GM23338 (cell line): ENCODE data around the gene MDM2. TPM values are rescaled to one million over a fixed set of nuclear protein-coding genes. Genes with fewer than 3 reads are reported as not detected.

Experiments
- ATAC-seq: fragments of 200-7000 bp; cut with Tn5 transposase; 3 replicates; pipeline ENCODE4 v1.9.1; 2020
- DNase-seq: peaks from one replicate; pipeline ENCODE4 v3.0.0-alpha.2; 2015; ENCODE audit warnings: low spot score
- H2AFZ ChIP-seq: fragments of 200-600 bp; sonication (generic); 2 replicates; pipeline ENCODE4 v1.8.0; 2016; ENCODE audit warnings: antibody characterized with exemption, mild to moderate bottlenecking, moderate library complexity
- H3F3A ChIP-seq: fragments of 200-600 bp; sonication (generic); replicated peaks from 2 replicates; pipeline ENCODE4 v1.8.0; 2017; ENCODE audit warnings: antibody characterized with exemption, mixed run types, low read depth
- H3K27ac ChIP-seq: fragments of 200-600 bp; sonication (generic); 2 replicates; pipeline ENCODE4 v1.6.1; 2016; ENCODE audit warnings: low read depth
- H3K27me3 ChIP-seq: fragments of 200-600 bp; sonication (generic); 2 replicates; pipeline ENCODE4 v1.8.0; 2016; ENCODE audit warnings: mild to moderate bottlenecking, mixed run types, moderate library complexity; ENCODE audit not compliant: insufficient read depth
- H3K36me3 ChIP-seq: fragments of 200-600 bp; sonication (generic); 2 replicates; pipeline ENCODE4 v1.8.0; 2016; ENCODE audit warnings: mild to moderate bottlenecking; ENCODE audit not compliant: insufficient read depth
- H3K4me1 ChIP-seq: fragments of 200-600 bp; sonication (generic); 2 replicates; pipeline ENCODE4 v1.8.0; 2016; ENCODE audit warnings: mild to moderate bottlenecking, moderate library complexity; ENCODE audit not compliant: insufficient read depth
- H3K4me2 ChIP-seq: fragments of 200-600 bp; sonication (generic); 2 replicates; pipeline ENCODE4 v1.7.1; 2017; ENCODE audit warnings: mixed run types
- H3K4me3 ChIP-seq: fragments of 200-600 bp; sonication (generic); 2 replicates; pipeline ENCODE4 v1.6.1; 2016; ENCODE audit warnings: mixed run types
- H3K79me2 ChIP-seq: fragments of 200-600 bp; sonication (generic); replicated peaks from 2 replicates; pipeline ENCODE4 v1.8.0; 2017; ENCODE audit warnings: mild to moderate bottlenecking; ENCODE audit not compliant: insufficient read depth
- H3K9me2 ChIP-seq: fragments of 200-600 bp; sonication (generic); 2 replicates; pipeline ENCODE4 v1.8.0; 2017; ENCODE audit not compliant: insufficient read depth
- H4K20me1 ChIP-seq: fragments of 200-600 bp; sonication (generic); replicated peaks from 2 replicates; pipeline ENCODE4 v1.8.0; 2017; ENCODE audit warnings: mild to moderate bottlenecking; ENCODE audit not compliant: insufficient read depth
- H3K27ac Mint-ChIP-seq: 2 replicates; pipeline ENCODE4 v1.8.0; 2020; ENCODE audit warnings: inconsistent platforms, mild to moderate bottlenecking, moderate library complexity, mixed read lengths
- H3K27me3 Mint-ChIP-seq: 3 replicates; pipeline ENCODE4 v1.8.0; 2022; ENCODE audit warnings: low read depth, mild to moderate bottlenecking, moderate library complexity, mixed read lengths, inconsistent platforms; ENCODE audit not compliant: insufficient read depth, poor library complexity
- H3K36me3 Mint-ChIP-seq: 3 replicates; pipeline ENCODE4 v1.8.0; 2021; ENCODE audit warnings: low read depth, mild to moderate bottlenecking, inconsistent platforms, moderate library complexity, mixed read lengths
- H3K4me1 Mint-ChIP-seq: 3 replicates; pipeline ENCODE4 v1.8.0; 2020; ENCODE audit warnings: mild to moderate bottlenecking, inconsistent platforms, mixed read lengths
- H3K4me3 Mint-ChIP-seq: 3 replicates; pipeline ENCODE4 v1.8.0; 2021; ENCODE audit warnings: moderate library complexity, mild to moderate bottlenecking, inconsistent platforms, mixed read lengths
- H3K9me3 Mint-ChIP-seq: 3 replicates; pipeline ENCODE4 v1.8.0; 2020; ENCODE audit warnings: moderate library complexity, mild to moderate bottlenecking, inconsistent platforms, mixed read lengths
- CTCF ChIP-seq, 2 experiments: fragments of 200-600 bp in 1 of 2; sonication (generic) in 1 of 2; conservative IDR thresholded peaks; 2 replicates each; pipeline versions ENCODE4 v1.5.1 to v1.6.1; 2016 to 2017; ENCODE audit warnings: antibody characterized with exemption in 2 of 2, low read depth in 2 of 2, mild to moderate bottlenecking in 2 of 2, moderate library complexity in 1 of 2
- ETS1 ChIP-seq: IDR thresholded peaks from 2 replicates; pipeline ENCODE4 v1.6.1; 2016; ENCODE audit warnings: antibody characterized with exemption
- EZH2 ChIP-seq: fragments of 200-600 bp; sonication (generic); IDR thresholded peaks from one replicate; pipeline ENCODE4 v1.8.0; 2017; ENCODE audit warnings: antibody characterized with exemption, mild to moderate bottlenecking, low read depth; ENCODE audit not compliant: unreplicated experiment
- JUNB ChIP-seq: IDR thresholded peaks from one replicate; pipeline ENCODE4 v1.6.1; 2016; ENCODE audit warnings: antibody characterized with exemption; ENCODE audit not compliant: unreplicated experiment
- POLR2AphosphoS5 ChIP-seq: IDR thresholded peaks from 2 replicates; pipeline ENCODE4 v1.6.1; 2016; ENCODE audit warnings: antibody characterized with exemption, low read depth
- REST ChIP-seq: IDR thresholded peaks from one replicate; pipeline ENCODE4 v1.6.1; 2018; ENCODE audit warnings: antibody characterized with exemption; ENCODE audit not compliant: unreplicated experiment
- ZNF114 ChIP-seq: fragments of 250-450 bp; sonication (Bioruptor Pico); IDR thresholded peaks from 2 replicates; pipeline ENCODE4 v1.5.0; 2020; ENCODE audit warnings: mild to moderate bottlenecking, moderate library complexity
- ZNF331 ChIP-seq: fragments of 250-450 bp; sonication (Bioruptor Pico); IDR thresholded peaks from 2 replicates; pipeline ENCODE4 v1.5.0; 2020; ENCODE audit warnings: low read depth, mild to moderate bottlenecking, moderate library complexity
- ZNF462 ChIP-seq: fragments of 250-450 bp; sonication (Bioruptor Pico); IDR thresholded peaks from 2 replicates; pipeline ENCODE4 v1.5.0; 2020; ENCODE audit warnings: mild to moderate bottlenecking, moderate library complexity
- polyA plus RNA-seq: library from polyadenylated mRNA; unstranded; fragments of >200 nt; fragmentation: Nextera tagmentation; extraction: Ambion mirVana; gene quantifications from 2 replicates; pipeline ENCODE4 v1.2.1, GENCODE V29; 2016
- total RNA-seq: library from RNA; depleted of rRNA; stranded (reverse); fragments of >200 nt; shearing (Covaris generic); gene quantifications from 2 replicates; pipeline ENCODE4 v1.2.3, GENCODE V29; 2014

MDM2 gene
- total and polyA plus RNA-seq, 2 experiments from 2014 or later = 105 to 136 TPM

- TF ChIP-seq ZNF462 = no peak
- no peak for TF ChIP-seq EZH2
- TF ChIP-seq REST = no peak
Measured at GRCh38 chr12:68842123-68842522, 34.1 kb downstream of the MDM2 start (continued).

GRCh38 chr12:68842784-68843567 is 35.0 kb downstream of the MDM2 start:
- H3K9me3 Mint-ChIP-seq = no peaks in the 10 kb centered on the region; the same call in 2 of the 3 replicates
- peaks cover 12% of the 10 kb centered on the region for H4K20me1 ChIP-seq
- no peaks in the 10 kb centered on the region for H3K4me1 Mint-ChIP-seq
- no peaks in the 10 kb centered on the region for H3K27me3 ChIP-seq
- H3K36me3 Mint-ChIP-seq = peaks cover 48% of the 10 kb centered on the region
- no peaks in the 10 kb centered on the region for H3K4me1 ChIP-seq
- no peaks in the 10 kb centered on the region for H3K9me2 ChIP-seq
- no peak overlapping the region for H3K27ac Mint-ChIP-seq
- H3K4me2 ChIP-seq = no peak overlapping the region
- peaks cover 43% of the 10 kb centered on the region for H3K36me3 ChIP-seq
- no peaks in the 10 kb centered on the region for H3K79me2 ChIP-seq
- no peaks in the 10 kb centered on the region for H3K27me3 Mint-ChIP-seq
- H2AFZ ChIP-seq = no peak overlapping the region
- no peak overlapping the region for H3K4me3 ChIP-seq
- no peak for DNase-seq
- H3F3A ChIP-seq = no peaks in the 10 kb centered on the region
- no peak overlapping the region for H3K4me3 Mint-ChIP-seq
- no peak overlapping the region for H3K27ac ChIP-seq
- ATAC-seq = no peak
- TF ChIP-seq ZNF114 (CRISPR knock-in tag) = no peak
- no peak for TF ChIP-seq POLR2AphosphoS5
- TF ChIP-seq ZNF331 (CRISPR knock-in tag) = no peak
- no peak for TF ChIP-seq JUNB
- TF ChIP-seq ETS1 = no peak
- no peak for TF ChIP-seq CTCF (conservative IDR thresholded peaks at IDR 0.05; ENCODE audit: low read depth in 2 of 2)
